HG03095 (cell line): Measurements from ENCODE around the gene MAP3K4.

Experiments
- ATAC-seq: cut with Tn5 transposase; IDR thresholded peaks from one replicate; pipeline ENCODE4 v1.9.1; 2021; ENCODE audit warnings: moderate library complexity; ENCODE audit not compliant: unreplicated experiment

MAP3K4 gene

DNA sequence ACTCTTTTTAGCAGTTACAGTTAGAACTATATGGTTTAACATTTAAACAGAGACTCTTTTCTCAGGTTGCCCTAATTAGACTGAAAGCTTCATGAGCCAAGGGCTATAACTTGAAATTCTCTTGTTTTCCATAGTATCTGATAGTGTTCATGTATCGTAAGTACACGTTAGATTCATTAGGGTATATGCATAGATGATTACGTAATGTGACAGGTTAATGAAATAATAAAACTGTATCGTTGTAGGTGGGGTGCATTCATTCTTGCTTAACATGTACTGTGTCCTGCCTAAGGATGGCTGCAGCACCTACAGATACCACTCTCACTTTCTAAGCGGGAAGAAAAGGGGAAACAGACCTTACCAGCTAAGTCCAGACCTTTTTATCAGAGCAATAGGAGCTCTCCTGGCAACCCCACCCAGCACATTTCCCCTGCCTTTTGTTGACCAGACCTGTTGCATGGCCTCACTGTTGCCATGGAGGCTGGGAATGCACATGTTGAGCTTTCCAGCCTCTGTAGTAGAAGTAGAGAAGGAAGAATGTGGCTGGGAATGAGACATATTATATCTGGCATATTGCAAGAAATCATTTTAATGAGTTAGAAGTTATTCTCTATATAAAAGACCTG lies 83.0 kb downstream of the MAP3K4 start:
- ATAC-seq, result no peak

- ATAC-seq, result no peak
Observed at GRCh38 chr6:161076181-161076677, 84.7 kb downstream of the MAP3K4 start.

- ATAC-seq, result no peak
Observed at GRCh38 chr6:161079566-161080262, 88.1 kb downstream of the MAP3K4 start.

DNA sequence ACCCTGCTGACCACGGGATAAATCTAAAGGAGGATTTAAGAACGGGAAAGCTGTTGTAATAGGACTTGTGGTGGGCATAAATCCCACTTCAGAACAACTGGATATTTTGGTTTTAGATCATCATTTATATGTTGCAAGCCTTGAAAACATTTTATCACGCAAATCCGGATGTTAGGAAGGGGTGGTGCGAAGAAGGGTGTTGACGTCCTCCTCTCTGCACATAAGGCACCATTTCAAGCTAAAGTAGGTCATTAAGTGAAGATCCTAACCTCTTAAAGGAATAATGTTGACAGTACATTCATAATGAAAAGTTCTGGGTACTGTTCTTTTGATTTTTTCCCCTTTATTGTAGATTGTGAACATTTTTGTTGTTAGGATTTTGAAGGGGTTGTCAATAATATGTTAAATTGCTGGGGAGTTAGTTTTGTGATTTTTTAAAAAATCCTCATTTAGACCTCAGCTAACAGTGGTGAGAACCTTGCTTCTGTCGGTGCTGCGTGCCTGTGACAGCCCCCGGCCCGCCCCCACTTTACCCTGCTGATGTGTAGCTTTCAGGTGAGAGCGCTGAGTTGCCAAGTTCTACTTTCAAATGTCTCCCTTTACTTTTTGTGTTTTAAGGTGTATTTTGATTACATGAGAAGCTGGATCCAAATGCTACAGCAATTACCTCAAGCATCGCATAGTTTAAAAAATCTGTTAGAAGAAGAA lies 88.8 kb downstream of the MAP3K4 start:
- no peak for ATAC-seq

DNA sequence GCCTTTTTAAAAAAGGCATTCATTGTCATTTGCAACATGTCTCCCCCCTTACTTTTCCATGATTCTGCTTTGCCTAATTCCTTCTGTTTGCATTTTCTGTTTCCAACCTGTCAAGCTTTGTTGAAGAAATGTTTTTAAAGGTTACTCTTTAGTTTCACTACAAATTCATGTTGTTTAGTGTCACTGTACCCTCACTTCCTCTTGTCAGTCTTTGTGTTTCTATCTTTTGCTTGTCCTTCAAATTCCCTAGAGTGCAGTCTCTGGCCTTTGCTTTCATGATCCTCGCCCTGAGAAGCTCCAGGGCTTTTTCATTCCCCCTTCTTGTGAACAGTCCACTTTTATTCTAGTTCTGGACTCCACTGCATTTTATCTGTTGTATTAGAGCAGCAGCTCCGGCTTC lies 90.6 kb downstream of the MAP3K4 start:
- no peak for ATAC-seq

GRCh38 chr6:161085246-161085645 lies 93.7 kb downstream of the MAP3K4 start:
- ATAC-seq, result no peak

DNA sequence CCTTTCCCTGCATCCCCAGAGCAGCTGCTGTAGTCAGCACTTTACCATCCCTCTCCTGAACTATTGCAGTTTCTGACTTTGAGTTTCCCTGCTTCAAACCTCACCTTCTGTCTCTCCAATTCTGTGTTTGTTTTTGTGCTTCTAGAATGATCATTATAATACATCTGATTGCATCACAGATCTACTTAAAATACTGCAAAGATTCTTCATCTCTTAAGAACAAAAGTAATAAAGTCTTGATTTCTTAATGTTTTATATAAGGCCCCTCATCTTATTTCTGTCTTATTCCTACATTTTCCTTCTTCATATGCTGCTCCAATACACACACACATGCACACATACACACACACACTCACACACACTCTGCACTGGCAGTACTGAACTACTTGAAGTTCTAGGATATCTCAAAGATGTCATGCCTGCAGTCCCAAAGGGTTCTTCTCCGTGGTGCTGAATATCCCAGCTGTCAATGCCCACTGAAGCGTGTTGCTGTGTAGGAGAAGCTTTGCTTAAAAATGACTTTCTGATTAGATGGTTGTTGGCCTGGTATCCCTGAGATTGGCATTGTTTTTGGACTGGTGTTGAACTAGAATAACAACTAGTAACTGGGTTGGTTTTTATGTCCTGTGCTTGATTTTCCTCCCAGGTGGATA lies 97.2 kb downstream of the MAP3K4 start:
- ATAC-seq, result no peak

DNA sequence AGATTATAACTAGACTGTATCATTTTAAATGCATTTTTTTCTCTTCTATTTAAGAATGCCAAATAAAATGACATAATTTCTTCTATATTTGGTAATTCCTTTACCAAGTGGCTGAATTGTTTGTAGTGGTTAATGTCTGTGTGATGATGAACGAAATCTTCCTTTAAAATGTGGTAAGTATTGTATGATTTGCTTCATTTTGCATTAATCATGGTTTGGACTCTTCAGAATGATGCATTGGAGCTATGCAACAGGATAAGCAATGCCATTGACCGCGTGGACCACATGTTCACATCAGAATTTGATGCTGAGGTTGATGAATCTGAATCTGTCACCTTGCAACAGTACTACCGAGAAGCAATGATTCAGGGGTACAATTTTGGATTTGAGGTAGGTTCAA lies 99.6 kb downstream of the MAP3K4 start:
- ATAC-seq, result no peak

DNA sequence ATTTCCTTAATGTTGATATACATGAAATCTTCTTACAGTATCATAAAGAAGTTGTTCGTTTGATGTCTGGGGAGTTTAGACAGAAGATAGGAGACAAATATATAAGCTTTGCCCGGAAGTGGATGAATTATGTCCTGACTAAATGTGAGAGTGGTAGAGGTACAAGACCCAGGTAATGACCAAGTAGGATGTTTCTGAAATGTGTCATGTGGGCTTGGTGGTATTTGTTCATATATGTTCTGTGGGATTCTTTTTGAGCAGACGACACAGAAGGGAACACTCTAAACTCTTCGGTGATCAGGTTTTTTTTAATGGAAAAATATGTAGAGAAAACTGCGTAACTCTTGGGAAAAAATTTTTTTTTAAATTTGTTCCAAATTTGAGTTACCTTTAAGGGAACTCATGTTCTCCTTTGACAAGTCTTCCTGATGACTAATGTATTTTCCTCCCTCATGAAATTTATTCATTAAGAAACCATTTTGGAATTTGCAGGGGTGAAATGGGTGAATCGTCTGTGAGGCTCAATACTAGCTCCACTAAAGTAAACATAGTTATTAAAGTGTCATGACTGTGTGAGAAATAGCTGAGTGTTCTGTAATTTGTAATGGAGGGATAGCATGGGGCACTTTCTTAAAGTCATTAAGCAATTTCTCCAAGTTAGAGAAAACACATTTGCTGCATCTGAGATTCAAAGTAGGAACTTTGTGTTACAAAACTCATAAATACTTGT lies 100.6 kb downstream of the MAP3K4 start:
- ATAC-seq, result no peak

DNA sequence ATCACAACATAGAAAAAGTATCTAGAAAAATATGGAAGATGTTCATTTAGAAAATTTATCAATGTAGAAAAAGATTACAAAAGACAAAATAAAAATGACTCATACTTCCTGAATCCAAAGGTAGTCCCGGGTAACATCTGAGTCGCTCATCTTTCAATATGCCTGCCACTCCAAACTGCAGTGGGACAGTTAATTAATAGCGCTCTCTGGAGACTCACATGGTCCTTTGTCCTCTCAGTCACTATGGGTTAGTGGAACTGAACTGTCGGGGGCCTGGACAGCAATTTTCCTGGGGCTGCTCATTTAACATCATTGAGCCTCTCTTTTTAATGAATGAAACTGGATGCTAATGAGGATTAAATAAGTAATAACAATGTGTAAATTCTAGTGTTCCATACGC lies 103.4 kb downstream of the MAP3K4 start:
- no peak for ATAC-seq

GRCh38 chr6:161095916-161096315 lies 104.3 kb downstream of the MAP3K4 start:
- ATAC-seq, result no peak

- no peak for ATAC-seq
Observed at GRCh38 chr6:161100072-161100471, 108.5 kb downstream of the MAP3K4 start.

- no peak for ATAC-seq
Observed at GRCh38 chr6:161101517-161101916, 109.9 kb downstream of the MAP3K4 start.

GRCh38 chr6:161103475-161103874 lies 111.9 kb downstream of the MAP3K4 start:
- ATAC-seq, result no peak

DNA sequence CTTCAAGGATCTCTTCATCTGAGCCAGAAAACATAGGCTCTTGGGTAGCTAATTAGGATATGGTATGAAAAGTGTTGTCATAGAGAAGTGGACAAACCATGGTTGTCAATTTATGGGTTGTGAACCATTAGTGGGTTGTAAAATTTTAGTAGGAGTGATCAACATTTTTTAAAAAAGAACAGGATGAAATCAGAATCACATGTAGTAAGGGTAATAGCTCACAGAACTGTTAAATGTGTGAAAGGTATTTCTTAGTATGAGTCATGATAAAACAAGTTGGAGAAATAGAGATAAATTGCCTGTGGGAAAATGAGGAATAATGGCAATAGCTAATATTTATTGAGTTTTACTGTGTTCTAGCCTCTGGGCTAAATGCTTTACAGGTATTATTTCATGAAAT lies 113.4 kb downstream of the MAP3K4 start:
- no peak for ATAC-seq

DNA sequence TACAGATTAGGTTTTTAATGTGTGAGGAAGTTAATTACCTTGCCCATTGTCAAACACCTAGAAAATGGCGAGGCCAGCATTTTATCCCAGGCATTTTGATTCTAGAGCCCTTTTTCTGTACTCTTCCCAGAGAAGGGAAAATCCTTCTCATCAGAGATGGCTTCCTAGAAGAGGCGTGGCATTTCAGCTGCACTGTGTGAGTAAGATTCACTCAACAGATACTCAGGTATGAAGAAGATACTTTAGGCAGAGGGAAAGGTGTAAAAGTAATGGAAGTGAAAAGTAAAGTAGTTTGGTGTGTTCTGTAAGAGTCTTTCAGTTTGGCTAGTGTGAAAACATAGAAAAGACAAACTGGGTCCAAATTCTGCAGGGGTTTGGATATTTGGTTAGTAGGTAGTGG lies 113.8 kb downstream of the MAP3K4 start:
- no peak for ATAC-seq

- no peak for ATAC-seq
Observed at GRCh38 chr6:161107779-161108730, 116.5 kb downstream of the MAP3K4 start.

DNA sequence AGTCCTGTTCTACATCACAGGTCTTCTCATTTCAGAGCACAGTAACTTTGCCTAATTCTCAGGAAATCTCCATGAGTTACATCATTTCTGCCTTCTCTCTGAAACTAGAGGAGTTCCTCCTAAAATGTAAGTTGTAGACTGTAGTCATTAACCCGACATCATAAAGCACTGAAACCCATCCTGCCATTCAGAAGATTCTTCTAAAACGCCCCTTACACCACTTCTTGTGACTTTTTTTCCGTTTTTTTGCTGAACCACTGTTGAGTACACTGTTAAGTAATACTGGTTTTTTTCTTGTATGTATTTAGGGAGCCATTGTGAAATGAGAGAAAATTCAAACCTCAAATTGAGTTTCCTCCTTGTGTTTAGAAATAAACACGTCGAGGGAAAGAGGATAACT lies 117.3 kb downstream of the MAP3K4 start:
- no peak for ATAC-seq

- ATAC-seq, result no peak
Observed at GRCh38 chr6:161109366-161109765, 117.8 kb downstream of the MAP3K4 start.
